HL-60 (cell line): ENCODE data around the gene PROZ.

Source experiments
- DNase-seq, 2 experiments: peaks; one replicate each; pipeline ENCODE4 v3.0.0-alpha.2; 2010 to 2020; ENCODE audit warnings: low read depth in 1 of 2, low spot score in 1 of 2
- H3K27ac ChIP-seq: fragments of 250-450 bp; sonication (Bioruptor Pico); replicated peaks from 2 replicates; pipeline ENCODE4 v1.5.1; 2020; ENCODE audit warnings: mild to moderate bottlenecking, moderate library complexity
- H3K27me3 ChIP-seq: fragments of 250-450 bp; sonication (Bioruptor Pico); 2 replicates; pipeline ENCODE4 v1.5.1; 2021; ENCODE audit warnings: mild to moderate bottlenecking, moderate library complexity; ENCODE audit not compliant: insufficient read depth, poor library complexity, severe bottlenecking
- H3K4me3 ChIP-seq: replicated peaks from 2 replicates; pipeline ENCODE4 v1.5.1; 2011; ENCODE audit warnings: mild to moderate bottlenecking, control low read depth, low read length; ENCODE audit not compliant: insufficient read depth
- CTCF ChIP-seq: IDR thresholded peaks from one replicate; pipeline ENCODE4 v1.5.1; 2011; ENCODE audit warnings: low read length, control low read depth, inconsistent platforms; ENCODE audit not compliant: insufficient read depth
- GABPA ChIP-seq: IDR thresholded peaks from 2 replicates; pipeline ENCODE4 v1.6.1; 2012; ENCODE audit warnings: low read depth
- POLR2AphosphoS5 ChIP-seq: IDR thresholded peaks from 2 replicates; pipeline ENCODE4 v1.6.1; 2012; ENCODE audit warnings: low read depth
- REST ChIP-seq: IDR thresholded peaks from 2 replicates; pipeline ENCODE4 v1.6.1; 2012; ENCODE audit warnings: low read depth; ENCODE audit not compliant: insufficient replicate concordance
- SPI1 ChIP-seq: IDR thresholded peaks from 2 replicates; pipeline ENCODE4 v1.6.1; 2012; ENCODE audit warnings: low read depth, mild to moderate bottlenecking, borderline replicate concordance

Gene PROZ

GRCh38 chr13:113158946-113159345 lies 498 bp downstream of the PROZ start:
- Histone ChIP-seq H3K27ac (no peak overlapping the region), H3K4me3 (no peak overlapping the region), H3K27me3 (peaks cover 11% of the 10 kb centered on the region)
- DNase-seq = no peak
- TF ChIP-seq GABPA (no peak), POLR2AphosphoS5 (no peak), REST (no peak), CTCF (no peak), SPI1 (no peak)

- peaks cover 11% of the 10 kb centered on the region for H3K27me3 ChIP-seq
- TF ChIP-seq GABPA (no peak), SPI1 (no peak), CTCF (no peak), POLR2AphosphoS5 (no peak), REST (no peak)
- DNase-seq = no peak
- no peak overlapping the region for H3K4me3 ChIP-seq
- no peak overlapping the region for H3K27ac ChIP-seq
Observed at GRCh38 chr13:113159701-113160100, 1.3 kb downstream of the PROZ start.

GRCh38 chr13:113160983-113161382 lies 2.5 kb downstream of the PROZ start:
- no peak overlapping the region for H3K27ac ChIP-seq
- no peak overlapping the region for H3K4me3 ChIP-seq
- TF ChIP-seq SPI1 = no peak
- TF ChIP-seq REST = no peak
- no peak for TF ChIP-seq GABPA
- TF ChIP-seq POLR2AphosphoS5 = no peak
- TF ChIP-seq CTCF = no peak
- H3K27me3 ChIP-seq = peaks cover 14% of the 10 kb centered on the region
- no peak for DNase-seq
